ENCODE measurements around the gene NDUFS7.

GRCh38 chr19:1388637-1389026 lies 4.9 kb downstream of the NDUFS7 start:
- no peak for TF ChIP-seq CTCF (conservative IDR thresholded peaks at IDR 0.05)
- no peak for TF ChIP-seq ZFX (IDR thresholded peaks at IDR 0.05)
